ENCODE results near the gene PSME3.

DNA sequence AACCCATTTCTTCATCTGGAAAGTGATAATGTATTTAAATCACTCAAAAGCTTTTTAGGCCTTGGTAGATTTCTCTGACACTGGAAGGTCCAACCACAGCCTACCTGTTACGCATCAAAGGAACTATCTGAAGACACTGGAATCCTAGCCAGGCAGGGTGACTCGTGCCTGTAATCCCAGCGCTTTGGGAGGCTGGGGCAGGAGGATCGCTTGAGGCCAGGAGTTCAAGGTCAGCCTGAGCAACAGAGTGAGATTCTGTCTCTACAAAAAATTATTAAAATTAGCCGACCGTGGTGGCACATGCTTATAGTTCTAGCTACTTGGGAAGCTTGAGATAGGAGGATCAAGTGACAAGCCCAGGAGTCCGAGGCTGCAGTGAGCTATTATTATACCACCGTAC is 49.0 kb downstream of the PSME3 start:
- TF ChIP-seq, protein P1, sequence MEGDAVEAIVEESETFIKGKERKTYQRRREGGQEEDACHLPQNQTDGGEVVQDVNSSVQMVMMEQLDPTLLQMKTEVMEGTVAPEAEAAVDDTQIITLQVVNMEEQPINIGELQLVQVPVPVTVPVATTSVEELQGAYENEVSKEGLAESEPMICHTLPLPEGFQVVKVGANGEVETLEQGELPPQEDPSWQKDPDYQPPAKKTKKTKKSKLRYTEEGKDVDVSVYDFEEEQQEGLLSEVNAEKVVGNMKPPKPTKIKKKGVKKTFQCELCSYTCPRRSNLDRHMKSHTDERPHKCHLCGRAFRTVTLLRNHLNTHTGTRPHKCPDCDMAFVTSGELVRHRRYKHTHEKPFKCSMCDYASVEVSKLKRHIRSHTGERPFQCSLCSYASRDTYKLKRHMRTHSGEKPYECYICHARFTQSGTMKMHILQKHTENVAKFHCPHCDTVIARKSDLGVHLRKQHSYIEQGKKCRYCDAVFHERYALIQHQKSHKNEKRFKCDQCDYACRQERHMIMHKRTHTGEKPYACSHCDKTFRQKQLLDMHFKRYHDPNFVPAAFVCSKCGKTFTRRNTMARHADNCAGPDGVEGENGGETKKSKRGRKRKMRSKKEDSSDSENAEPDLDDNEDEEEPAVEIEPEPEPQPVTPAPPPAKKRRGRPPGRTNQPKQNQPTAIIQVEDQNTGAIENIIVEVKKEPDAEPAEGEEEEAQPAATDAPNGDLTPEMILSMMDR (IDR thresholded peaks at IDR 0.05), result no peak
- no peak for TF ChIP-seq POLR2A (IDR thresholded peaks at IDR 0.05)
- no peak for TF ChIP-seq POLR2AphosphoS5 (IDR thresholded peaks at IDR 0.05)
